IMR-90 (cell line): ENCODE results near the gene PRXL2B. TPM values are rescaled to one million over a fixed set of nuclear protein-coding genes. Genes with fewer than 3 reads are reported as not detected.

Experiments used
- ATAC-seq: fragments of 200-7000 bp; cut with Tn5 transposase; 2 replicates; pipeline ENCODE4 v1.9.1; 2020; ENCODE audit warnings: low read depth, mild to moderate bottlenecking, moderate library complexity
- BruUV-seq: library from RNA; stranded (reverse); fragments of 400-500 nt; replicated peaks from 2 replicates; lab custom pipeline; 2021; lab: Mats Ljungman, UMichigan
- CTCF ChIA-PET: fragments of 300-600 bp; formaldehyde crosslinking; extraction: SDS; loops from one replicate; lab custom pipeline; 2021; ENCODE audit warnings: antibody characterized with exemption; lab: Yijun Ruan, JAX
- POLR2A ChIA-PET: fragments of 300-600 bp; sonication (Branson Sonifier 250); formaldehyde crosslinking; loops from one replicate; lab custom pipeline; 2022; ENCODE audit warnings: antibody characterized with exemption; ENCODE audit not compliant: unreplicated experiment; lab: Charles Lee
- DNase-seq: peaks from one replicate; pipeline ENCODE4 v3.0.0; 2013
- H2AFZ ChIP-seq: replicated peaks from 2 replicates; pipeline ENCODE3; 2013; ENCODE audit warnings: low read length, mild to moderate bottlenecking; ENCODE audit not compliant: poor library complexity
- H2AK5ac ChIP-seq: 2 replicates; pipeline ENCODE4 v1.6.1; 2013; ENCODE audit warnings: low read depth, low read length, inconsistent platforms
- H2AK9ac ChIP-seq: replicated peaks from 2 replicates; pipeline ENCODE3; 2013; ENCODE audit warnings: mild to moderate bottlenecking, low read depth, low read length, moderate library complexity; ENCODE audit not compliant: poor library complexity
- H2BK120ac ChIP-seq: 2 replicates; pipeline ENCODE4 v1.6.1; 2013; ENCODE audit warnings: low read depth, low read length, inconsistent platforms
- H2BK15ac ChIP-seq: 3 replicates; pipeline ENCODE4 v1.6.1; 2013; ENCODE audit warnings: low read depth, low read length, inconsistent platforms
- H2BK20ac ChIP-seq: 2 replicates; pipeline ENCODE4 v1.6.1; 2013; ENCODE audit warnings: low read depth, mild to moderate bottlenecking, inconsistent platforms, low read length, moderate library complexity
- H2BK5ac ChIP-seq: 2 replicates; pipeline ENCODE4 v1.6.1; 2013; ENCODE audit warnings: mild to moderate bottlenecking, low read depth, low read length, inconsistent platforms; ENCODE audit not compliant: poor library complexity, severe bottlenecking
- H3K14ac ChIP-seq: replicated peaks from 2 replicates; pipeline ENCODE4 v1.6.1; 2013; ENCODE audit warnings: low read depth, low read length, inconsistent platforms
- H3K18ac ChIP-seq: 2 replicates; pipeline ENCODE4 v1.6.1; 2013; ENCODE audit warnings: low read depth, low read length, control low read depth
- H3K23ac ChIP-seq: 2 replicates; pipeline ENCODE4 v1.6.1; 2013; ENCODE audit warnings: low read depth, low read length, inconsistent platforms
- H3K27ac ChIP-seq: 2 replicates; pipeline ENCODE4 v1.5.1; 2013; ENCODE audit warnings: mild to moderate bottlenecking, control low read depth, low read length; ENCODE audit not compliant: insufficient read depth
- H3K27me3 ChIP-seq: 2 replicates; pipeline ENCODE4 v1.6.1; 2013; ENCODE audit warnings: low read length; ENCODE audit not compliant: control insufficient read depth, insufficient read depth
- H3K36me3 ChIP-seq: 2 replicates; pipeline ENCODE4 v1.6.1; 2013; ENCODE audit warnings: low read length, mixed read lengths; ENCODE audit not compliant: control insufficient read depth, insufficient read depth
- H3K4ac ChIP-seq: 2 replicates; pipeline ENCODE4 v1.6.1; 2013; ENCODE audit warnings: low read depth, low read length, inconsistent platforms
- H3K4me1 ChIP-seq: 2 replicates; pipeline ENCODE4 v1.6.1; 2013; ENCODE audit warnings: low read length, mixed read lengths; ENCODE audit not compliant: control insufficient read depth, insufficient read depth
- H3K4me2 ChIP-seq: 2 replicates; pipeline ENCODE4 v1.6.1; 2013; ENCODE audit warnings: low read depth, mild to moderate bottlenecking, control low read depth, low read length, moderate library complexity
- H3K4me3 ChIP-seq: 2 replicates; pipeline ENCODE4 v1.5.1; 2013; ENCODE audit warnings: low read depth, mild to moderate bottlenecking, control low read depth, low read length, moderate library complexity; ENCODE audit not compliant: insufficient read depth
- H3K56ac ChIP-seq: 2 replicates; pipeline ENCODE4 v1.6.1; 2013; ENCODE audit warnings: low read length, inconsistent platforms; ENCODE audit not compliant: insufficient read depth; ENCODE audit errors: extremely low read depth
- H3K79me1 ChIP-seq, 2 experiments: 2 replicates each; pipeline ENCODE4 v1.6.1; 2013; ENCODE audit warnings: low read length in 2 of 2, inconsistent platforms in 1 of 2, low read depth in 1 of 2
- H3K9ac ChIP-seq: 2 replicates; pipeline ENCODE4 v1.6.1; 2013; ENCODE audit warnings: low read depth, low read length, control low read depth
- H3K9me1 ChIP-seq: 2 replicates; pipeline ENCODE4 v1.6.1; 2013; ENCODE audit warnings: low read length, inconsistent platforms; ENCODE audit not compliant: insufficient read depth
- H3K9me3 ChIP-seq: 2 replicates; pipeline ENCODE4 v1.6.1; 2013; ENCODE audit warnings: low read length; ENCODE audit not compliant: control insufficient read depth, insufficient read depth
- H4K20me1 ChIP-seq: 2 replicates; pipeline ENCODE4 v1.6.1; 2013; ENCODE audit warnings: low read length, inconsistent platforms; ENCODE audit not compliant: insufficient read depth
- H4K5ac ChIP-seq: 2 replicates; pipeline ENCODE4 v1.6.1; 2013; ENCODE audit warnings: mild to moderate bottlenecking, low read depth, low read length, control low read depth
- H4K8ac ChIP-seq, 2 experiments: 2 replicates each; pipeline ENCODE4 v1.6.1; 2013; ENCODE audit warnings: low read depth in 2 of 2, low read length in 2 of 2, control low read depth in 1 of 2, inconsistent platforms in 1 of 2
- H4K91ac ChIP-seq: 2 replicates; pipeline ENCODE4 v1.6.1; 2013; ENCODE audit warnings: low read depth, low read length, inconsistent platforms; ENCODE audit not compliant: insufficient read depth
- CEBPB ChIP-seq: IDR thresholded peaks from 2 replicates; pipeline ENCODE4 v1.6.1; 2012; ENCODE audit warnings: low read depth, low read length, improper control_type of control experiment
- CHD1 ChIP-seq: IDR thresholded peaks from 2 replicates; pipeline ENCODE4 v1.6.1; 2012; ENCODE audit warnings: low read depth, low read length, improper control_type of control experiment
- CTCF ChIP-seq: conservative IDR thresholded peaks from 2 replicates; pipeline ENCODE4 v1.5.1; 2012; ENCODE audit warnings: mild to moderate bottlenecking, low read depth, low read length, improper control_type of control experiment
- ELK1 ChIP-seq: fragments of 150-350 bp; IDR thresholded peaks from 2 replicates; pipeline ENCODE4 v1.6.1; 2016; ENCODE audit warnings: low read depth, mild to moderate bottlenecking, low read length, moderate library complexity, borderline replicate concordance
- FOS ChIP-seq: fragments of 150-350 bp; IDR thresholded peaks from 2 replicates; pipeline ENCODE4 v1.6.1; 2016; ENCODE audit warnings: low read depth, low read length
- MAFK ChIP-seq: IDR thresholded peaks from 2 replicates; pipeline ENCODE4 v1.6.1; 2012; ENCODE audit warnings: low read depth, low read length, improper control_type of control experiment
- MAZ ChIP-seq: IDR thresholded peaks from 2 replicates; pipeline ENCODE4 v1.6.1; 2012; ENCODE audit warnings: low read depth, mild to moderate bottlenecking, low read length, improper control_type of control experiment, moderate library complexity, borderline replicate concordance
- NFE2L2 ChIP-seq: fragments of 150-350 bp; IDR thresholded peaks from 2 replicates; pipeline ENCODE4 v1.6.1; 2016; ENCODE audit warnings: low read depth, mild to moderate bottlenecking, low read length
- RAD21 ChIP-seq: IDR thresholded peaks from 2 replicates; pipeline ENCODE4 v1.6.1; 2012; ENCODE audit warnings: low read length, improper control_type of control experiment
- RFX5 ChIP-seq: IDR thresholded peaks from 2 replicates; pipeline ENCODE4 v1.8.0; 2012; ENCODE audit warnings: low read depth, mild to moderate bottlenecking, low read length, moderate library complexity
- SMC3 ChIP-seq: fragments of 150-350 bp; IDR thresholded peaks from 2 replicates; pipeline ENCODE4 v1.6.1; 2016; ENCODE audit warnings: low read depth, mild to moderate bottlenecking, antibody characterized with exemption, low read length, moderate library complexity
- USF2 ChIP-seq: fragments of 150-350 bp; IDR thresholded peaks from 2 replicates; pipeline ENCODE4 v1.6.1; 2017; ENCODE audit warnings: mild to moderate bottlenecking, antibody characterized with exemption, low read length, low read depth
- WGBS, 2 experiments: methylation state at CpG; one replicate each; pipeline versions ENCODE4 v1.1.5 to v1.1.7; 2013; ENCODE audit warnings: missing lambda C conversion rate in 2 of 2; ENCODE audit not compliant: insufficient read length in 1 of 2; ENCODE audit errors: extremely low coverage in 2 of 2; 5-methylcytosine and 5-hydroxymethylcytosine counted together
- dilution Hi-C: fragments of 300-500 bp; cut with HindIII; formaldehyde crosslinking; loops from one replicate; pipeline ENCODE4 v1.14.3; 2018; ENCODE audit warnings: low sequenced_read_pairs; ENCODE audit not compliant: unreplicated experiment
- in situ Hi-C: fragments of 300-500 bp; cut with MboI; formaldehyde crosslinking; loops from 3 replicates; pipeline ENCODE4 v1.14.3; 2019; ENCODE audit warnings: low sequenced_read_pairs, inconsistent platforms, mixed read lengths
- intact Hi-C: fragments of 100-400 bp; cut with micrococcal nuclease; formaldehyde crosslinking; loops from 2 replicates; pipeline ENCODE4 v1.10.0; 2022
- polyA plus RNA-seq, 3 experiments: library from polyadenylated mRNA; depleted of rRNA; stranded (reverse); fragments of >200 nt; gene quantifications; 2 replicates each; pipeline ENCODE4 v1.2.3, GENCODE V29; 2012; ENCODE audit warnings: low replicate concordance in 1 of 3
- total RNA-seq: library from RNA; depleted of rRNA; stranded (reverse); fragments of >200 nt; gene quantifications from 2 replicates; pipeline ENCODE4 v1.2.3, GENCODE V29; 2012

Gene PRXL2B
- total and polyA plus RNA-seq, 2 of the 4 experiments (the other 2 are of a cell fraction), result 10.9 to 22.3 TPM

DNA sequence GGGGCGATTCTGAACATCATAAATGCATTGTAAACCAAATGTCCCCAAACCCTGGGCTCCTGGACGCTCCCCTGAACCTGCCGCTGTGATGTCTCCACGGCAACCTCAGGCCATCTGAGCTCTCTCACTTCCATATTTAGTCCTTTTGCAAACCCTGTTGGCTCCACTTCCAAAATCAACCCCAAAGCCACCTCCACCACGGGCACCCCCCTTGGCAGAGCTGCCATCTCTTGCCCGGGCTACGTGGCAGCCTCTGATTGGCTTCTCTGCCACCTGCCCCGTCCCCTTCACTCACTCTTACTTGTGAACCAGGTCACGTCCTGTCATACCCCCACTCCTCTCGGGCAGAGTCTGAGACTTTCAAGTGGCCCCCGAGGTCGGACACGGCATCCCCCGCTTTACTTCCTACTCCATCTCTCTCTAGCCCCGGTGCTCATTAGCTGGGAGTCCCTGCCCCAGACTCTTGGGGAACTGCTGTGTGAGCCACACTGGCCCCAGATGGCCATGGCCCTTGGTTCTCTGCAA, 15.8 kb downstream of the PRXL2B start:
- H3K79me1 ChIP-seq, result no peaks in the 10 kb centered on the region
- H2BK120ac ChIP-seq, result no peak overlapping the region
- H2BK5ac ChIP-seq, result no peak overlapping the region
- CTCF ChIA-PET, result no interaction called here
- no peaks in the 10 kb centered on the region for H3K4me1 ChIP-seq
- H3K27ac ChIP-seq, result no peak overlapping the region
- no peak for ATAC-seq
- no peaks in the 10 kb centered on the region; the same call in 1 of the 2 replicates for H3K27me3 ChIP-seq
- no peak overlapping the region for H4K91ac ChIP-seq
- H3K4ac ChIP-seq, result no peak overlapping the region
- no peak overlapping the region for H3K23ac ChIP-seq
- H2AFZ ChIP-seq, result no peak overlapping the region
- dilution Hi-C loops (no loop called here), intact Hi-C loops (no loop called here), in situ Hi-C loops (no loop called here)
- H2BK15ac ChIP-seq, result no peak overlapping the region
- H3K36me3 ChIP-seq, result no peaks in the 10 kb centered on the region
- H4K8ac ChIP-seq, result no peak overlapping the region
- H3K18ac ChIP-seq, result no peak overlapping the region
- no peak overlapping the region for H2AK9ac ChIP-seq
- H3K9ac ChIP-seq, result no peak overlapping the region
- no peak overlapping the region for H3K4me2 ChIP-seq
- H3K4me3 ChIP-seq, result no peak overlapping the region
- BruUV-seq, result no TSS peak
- no peaks in the 10 kb centered on the region for H3K9me1 ChIP-seq
- TF ChIP-seq NFE2L2 (no peak), RAD21 (no peak), CTCF (no peak), USF2 (no peak), ELK1 (no peak), CHD1 (no peak), FOS (no peak), RFX5 (no peak), CEBPB (no peak), MAFK (no peak), MAZ (no peak), SMC3 (no peak)
- no peak overlapping the region for H4K5ac ChIP-seq
- no peak overlapping the region for H2BK20ac ChIP-seq
- no peak for DNase-seq
- no peak overlapping the region for H3K56ac ChIP-seq
- 61% methylated on average over 8 of the region's 15 CpGs; no CpG with 5 or more reads in 1 of the 2 experiments for WGBS, 2 experiments
- 0 out of 2 replicates have a peak, but pooled peaks cover 2% of the 10 kb centered on the region for H3K9me3 ChIP-seq
- no peak overlapping the region for H2AK5ac ChIP-seq
- H3K14ac ChIP-seq, result no peak overlapping the region
- POLR2A ChIA-PET, result no interaction called here
- no peaks in the 10 kb centered on the region for H4K20me1 ChIP-seq
